ENCODE data around the gene RAB11FIP4.

The RAB11FIP4 gene

GRCh38 chr17:31558748-31559583, 167.5 kb downstream of the RAB11FIP4 start:
- Histone ChIP-seq H3K9me3 (ENCODE audit: severe bottlenecking) (no peaks in the 10 kb centered on the region), H3K27me3 (ENCODE audit: insufficient read depth, poor library complexity, severe bottlenecking) (no peaks in the 10 kb centered on the region), H3K4me1 (ENCODE audit: insufficient read depth, poor library complexity, severe bottlenecking) (peaks cover 10% of the 10 kb centered on the region), H3K36me3 (ENCODE audit: low read depth) (peaks cover 11% of the 10 kb centered on the region), H3K27ac (ENCODE audit: poor library complexity, severe bottlenecking) (peak overlapping the region; percentile 73), H3K4me3 (ENCODE audit: severe bottlenecking) (peak overlapping the region; percentile 69)
- ATAC-seq (ENCODE audit: low read depth) (peak; percentile 69), DNase-seq (ENCODE audit: low spot score) (no peak)
- TF ChIP-seq CTCF (IDR thresholded peaks at IDR 0.05; ENCODE audit: poor library complexity, severe bottlenecking): peak; percentile 96

- peak; percentile 41 for ATAC-seq (ENCODE audit: low read depth)
- no peak for TF ChIP-seq CTCF (IDR thresholded peaks at IDR 0.05; ENCODE audit: poor library complexity, severe bottlenecking)
- DNase-seq (ENCODE audit: low spot score): no peak
- Histone ChIP-seq H3K4me3 (ENCODE audit: severe bottlenecking) (peak overlapping the region; percentile 69), H3K9me3 (ENCODE audit: severe bottlenecking) (no peaks in the 10 kb centered on the region), H3K36me3 (ENCODE audit: low read depth) (peaks cover 11% of the 10 kb centered on the region), H3K27me3 (ENCODE audit: insufficient read depth, poor library complexity, severe bottlenecking) (no peaks in the 10 kb centered on the region), H3K4me1 (ENCODE audit: insufficient read depth, poor library complexity, severe bottlenecking) (peaks cover 12% of the 10 kb centered on the region), H3K27ac (ENCODE audit: poor library complexity, severe bottlenecking) (peak overlapping the region; percentile 73)
Observed at GRCh38 chr17:31559584-31560501, 168.4 kb downstream of the RAB11FIP4 start.

- peaks cover 14% of the 10 kb centered on the region for H3K4me1 ChIP-seq (ENCODE audit: insufficient read depth, poor library complexity, severe bottlenecking)
- H3K4me3 ChIP-seq (ENCODE audit: severe bottlenecking): peak overlapping the region; percentile 69
- peak overlapping the region; percentile 73 for H3K27ac ChIP-seq (ENCODE audit: poor library complexity, severe bottlenecking)
- peak; percentile 58 for ATAC-seq (ENCODE audit: low read depth)
- H3K36me3 ChIP-seq (ENCODE audit: low read depth): peaks cover 11% of the 10 kb centered on the region
- no peaks in the 10 kb centered on the region for H3K27me3 ChIP-seq (ENCODE audit: insufficient read depth, poor library complexity, severe bottlenecking)
- DNase-seq (ENCODE audit: low spot score): no peak
- H3K9me3 ChIP-seq (ENCODE audit: severe bottlenecking): no peaks in the 10 kb centered on the region
- no peak for TF ChIP-seq CTCF (IDR thresholded peaks at IDR 0.05; ENCODE audit: poor library complexity, severe bottlenecking)
Observed at GRCh38 chr17:31560616-31561235, 169.3 kb downstream of the RAB11FIP4 start.

- TF ChIP-seq CTCF (IDR thresholded peaks at IDR 0.05; ENCODE audit: poor library complexity, severe bottlenecking): no peak
- ATAC-seq (ENCODE audit: low read depth): no peak
- Histone ChIP-seq H3K36me3 (ENCODE audit: low read depth) (peaks cover 11% of the 10 kb centered on the region), H3K27me3 (ENCODE audit: insufficient read depth, poor library complexity, severe bottlenecking) (no peaks in the 10 kb centered on the region), H3K4me3 (ENCODE audit: severe bottlenecking) (peak overlapping the region; percentile 69), H3K9me3 (ENCODE audit: severe bottlenecking) (no peaks in the 10 kb centered on the region), H3K27ac (ENCODE audit: poor library complexity, severe bottlenecking) (peak overlapping the region; percentile 73), H3K4me1 (ENCODE audit: insufficient read depth, poor library complexity, severe bottlenecking) (peaks cover 14% of the 10 kb centered on the region)
- no peak for DNase-seq (ENCODE audit: low spot score)
Observed at GRCh38 chr17:31561469-31562375, 170.2 kb downstream of the RAB11FIP4 start.
